GM18867 (cell line): ENCODE data around the gene PCGF1.

Experiments used
- ATAC-seq: cut with Tn5 transposase; IDR thresholded peaks from one replicate; pipeline ENCODE4 v1.9.1; 2021; ENCODE audit warnings: mild to moderate bottlenecking, moderate library complexity; ENCODE audit not compliant: unreplicated experiment

Gene PCGF1

DNA sequence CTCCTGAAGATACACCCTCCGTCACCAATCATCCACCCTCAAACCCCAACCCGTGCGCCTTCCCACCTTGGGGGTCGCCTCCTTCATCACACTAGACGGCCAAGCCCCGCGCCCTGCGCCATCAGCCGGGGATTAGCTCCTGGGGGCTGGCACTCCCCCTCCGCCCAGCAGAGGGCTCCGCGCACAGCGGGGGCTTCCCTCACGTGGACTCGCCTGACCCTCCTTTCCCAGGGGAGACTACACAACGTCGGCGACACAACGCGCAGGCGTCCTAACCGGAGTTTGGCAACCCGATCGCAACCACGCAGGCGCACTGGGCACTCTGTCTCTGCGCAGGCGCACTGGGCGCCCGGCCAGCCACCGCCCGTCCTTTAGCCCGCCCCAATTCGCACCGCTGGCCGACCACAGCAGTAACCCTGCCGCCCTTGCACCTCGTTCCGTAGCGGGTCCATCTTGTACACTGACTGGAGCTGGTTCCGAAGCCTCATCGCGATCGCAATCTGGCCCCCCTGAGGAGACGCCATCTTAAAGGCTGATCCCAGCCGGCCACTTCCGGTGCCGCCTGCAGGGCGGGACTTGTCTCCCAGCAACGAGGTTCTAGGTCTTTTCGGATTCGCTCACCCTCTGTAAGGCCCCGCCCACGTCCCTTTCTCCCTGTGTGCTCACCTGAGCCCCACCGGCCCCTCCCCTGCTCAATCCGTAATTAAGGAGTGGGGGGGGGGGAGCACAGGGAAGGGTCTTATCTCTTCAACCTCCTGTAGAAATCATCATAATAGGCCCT, at the start of gene PCGF1:
TSS of gene PCGF1 (minus strand) at position 551 of the 781 bp plus-strand sequence. CDS start at position 524, 27 bp downstream.
- peak; percentile 89 for ATAC-seq

DNA sequence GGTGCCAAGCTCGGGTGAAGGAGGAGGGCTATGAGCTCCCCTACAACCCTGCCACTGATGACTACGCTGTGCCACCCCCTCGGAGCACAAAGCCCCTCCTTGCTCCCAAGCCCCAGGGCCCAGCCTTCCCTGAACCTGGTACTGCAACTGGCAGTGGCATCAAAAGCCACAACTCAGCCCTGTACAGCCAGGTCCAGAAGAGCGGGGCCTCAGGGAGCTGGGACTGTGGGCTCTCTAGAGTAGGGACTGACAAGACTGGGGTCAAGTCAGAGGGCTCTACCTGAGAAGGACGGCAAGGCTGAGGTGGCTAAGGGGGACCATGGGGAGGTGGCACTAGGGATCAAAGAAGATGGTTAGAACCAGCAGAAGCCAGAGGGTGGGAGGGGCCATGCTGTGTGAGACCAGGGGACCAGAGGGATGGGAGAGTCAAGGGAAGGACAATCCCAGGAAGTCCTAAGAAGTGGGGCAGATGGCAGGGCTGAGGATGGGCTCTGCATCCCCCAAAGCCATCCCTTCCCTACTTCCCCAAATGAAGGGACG, 49.4 kb upstream of the PCGF1 start:
- no peak for ATAC-seq

DNA sequence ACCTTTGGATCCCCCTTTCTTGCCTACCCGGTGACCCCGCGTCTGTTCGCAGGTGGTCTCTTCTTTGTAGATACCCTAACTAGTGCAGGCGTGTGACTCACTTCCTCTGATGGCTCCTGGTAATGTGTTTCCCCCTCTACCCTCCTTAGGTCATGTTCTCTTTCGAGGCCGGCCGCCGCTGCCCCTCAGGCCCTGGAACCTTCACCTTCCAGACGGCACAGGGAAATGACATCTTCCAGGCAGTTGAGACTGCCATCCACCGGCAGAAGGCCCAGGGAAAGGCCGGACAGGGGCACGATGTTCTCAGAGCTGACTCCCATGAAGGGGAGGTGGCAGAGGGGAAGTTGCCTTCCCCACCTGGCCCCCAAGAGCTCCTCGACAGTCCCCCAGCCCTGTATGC, 48.7 kb upstream of the PCGF1 start:
- ATAC-seq, result no peak

GRCh38 chr2:74555610-74556103, 48.2 kb upstream of the PCGF1 start:
- no peak for ATAC-seq

- peak; percentile 46 for ATAC-seq
These were observed 47.5 kb upstream of the PCGF1 start for GRCh38 chr2:74554820-74555531.

GRCh38 chr2:74553892-74554819, 46.7 kb upstream of the PCGF1 start, which contains the start of the genes DOK1 and LOXL3:
DOK1 (plus strand) TSS chr2:74554720; CDS start chr2:74554755, 35 bp downstream.
LOXL3 (minus strand) TSS chr2:74553942; CDS start chr2:74552634, 1,308 bp downstream.
- ATAC-seq, result peak; percentile 57

GRCh38 chr2:74552914-74553811, 45.7 kb upstream of the PCGF1 start:
- ATAC-seq, result no peak

DNA sequence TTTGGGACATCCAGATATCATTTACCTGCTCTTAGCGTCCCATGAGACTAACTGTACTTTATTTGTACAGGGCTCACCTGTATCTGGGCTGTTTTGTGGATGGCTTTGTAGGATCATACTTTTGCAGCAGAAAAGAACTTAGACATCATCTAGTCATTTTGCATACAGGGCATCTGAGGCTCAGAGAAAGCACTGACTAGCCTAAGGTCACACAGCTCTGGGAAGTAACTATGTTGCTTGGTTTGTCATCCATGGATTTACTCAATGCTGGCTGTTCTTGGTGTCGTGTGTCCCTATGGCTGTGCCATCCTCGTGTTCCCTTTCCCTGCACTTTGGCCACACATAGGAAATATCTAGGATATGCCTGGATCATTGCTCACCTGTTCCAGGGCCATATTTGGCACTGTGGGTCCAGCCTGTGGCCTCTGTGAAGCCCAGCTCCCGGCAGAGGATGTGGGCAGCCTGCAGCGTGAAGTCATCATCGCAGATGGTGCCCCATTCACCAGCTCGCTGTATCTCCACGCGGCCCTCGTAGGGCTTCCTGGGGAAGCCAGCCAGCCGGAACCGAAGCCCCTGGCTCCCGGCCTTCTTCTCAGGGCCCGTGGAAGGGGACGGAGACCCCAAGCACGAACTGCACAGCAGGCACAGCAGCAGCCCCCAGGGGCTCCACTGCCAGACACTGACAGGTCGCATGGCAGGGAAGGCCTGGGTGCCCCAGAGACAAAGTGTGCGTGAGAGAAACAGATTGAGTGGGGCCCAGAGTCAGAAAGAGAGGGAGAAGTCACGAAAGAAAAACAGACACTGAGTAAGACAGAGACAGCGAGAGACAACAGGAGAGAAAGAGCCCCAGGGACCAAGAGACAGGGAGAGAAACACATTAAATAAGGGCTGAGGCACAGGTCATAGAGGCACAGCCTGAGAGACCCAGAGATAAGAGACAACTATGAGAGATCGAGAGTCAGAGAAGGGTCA, 44.7 kb upstream of the PCGF1 start:
- no peak for ATAC-seq

DNA sequence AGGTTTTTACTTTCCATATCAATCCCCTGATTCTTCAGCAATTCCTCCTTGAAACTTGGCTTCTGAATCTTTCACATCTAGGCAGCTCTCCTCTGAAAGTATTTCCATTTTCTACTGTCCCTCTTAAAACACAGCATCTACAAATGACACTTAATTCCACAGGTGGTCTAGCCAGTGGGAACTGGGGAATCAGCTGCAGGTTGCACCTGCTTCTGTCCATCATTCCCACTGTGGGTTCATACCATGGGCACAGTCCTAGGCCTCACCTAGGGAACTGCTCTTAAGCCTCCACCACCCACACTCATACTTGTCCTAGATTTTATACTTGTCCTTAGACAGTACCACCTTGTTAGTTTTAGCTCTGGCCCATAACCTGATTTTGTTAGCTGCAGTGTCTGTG, 44.0 kb upstream of the PCGF1 start:
- no peak for ATAC-seq

GRCh38 chr2:74550231-74550630, 42.7 kb upstream of the PCGF1 start:
- no peak for ATAC-seq

- ATAC-seq, result peak; percentile 34
These were observed 41.7 kb upstream of the PCGF1 start for GRCh38 chr2:74548900-74549826.

- no peak for ATAC-seq
These were observed 40.9 kb upstream of the PCGF1 start for GRCh38 chr2:74548285-74548899.

- ATAC-seq, result no peak
These were observed 38.5 kb upstream of the PCGF1 start for GRCh38 chr2:74546004-74546403.

DNA sequence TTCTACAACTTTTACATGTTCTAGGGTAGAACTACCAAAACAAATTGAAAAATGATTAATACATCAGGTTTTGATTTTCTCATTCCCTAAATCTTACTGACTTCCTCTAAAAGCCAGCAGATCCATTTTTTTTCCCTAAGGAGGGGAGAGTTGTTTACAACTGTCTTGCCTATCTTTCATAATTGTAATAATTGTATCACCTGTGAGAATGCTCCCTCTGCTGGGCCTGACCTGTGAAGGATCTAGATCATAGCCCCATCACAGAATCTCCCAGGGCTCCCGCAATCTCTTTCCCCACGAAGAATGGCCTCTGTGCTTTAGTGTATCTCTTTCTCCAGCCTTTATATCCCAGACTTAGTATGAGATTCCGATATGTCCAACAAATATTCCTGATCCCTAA, 37.1 kb upstream of the PCGF1 start:
- ATAC-seq, result no peak

DNA sequence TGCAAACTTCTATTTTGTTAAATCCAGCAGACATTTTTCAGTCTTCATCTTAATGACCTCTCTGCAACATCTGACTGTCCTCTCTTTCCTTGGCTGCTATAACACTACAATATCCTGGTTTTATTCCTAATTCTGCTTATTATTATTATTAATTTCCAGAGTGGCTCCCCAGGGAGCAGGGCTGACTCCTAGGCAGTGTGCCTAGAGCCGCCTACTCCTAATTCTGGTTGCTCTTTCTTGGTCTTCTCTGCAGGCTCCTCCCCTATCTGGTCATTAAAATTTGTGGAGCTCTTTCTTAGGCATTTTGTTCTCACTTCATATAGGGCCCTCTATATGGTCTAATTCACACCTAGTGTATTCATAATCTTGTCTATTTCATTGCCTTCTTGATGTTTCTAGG, 35.5 kb upstream of the PCGF1 start:
- ATAC-seq, result no peak

- ATAC-seq, result no peak
These were observed 32.8 kb upstream of the PCGF1 start for GRCh38 chr2:74540291-74540690.

DNA sequence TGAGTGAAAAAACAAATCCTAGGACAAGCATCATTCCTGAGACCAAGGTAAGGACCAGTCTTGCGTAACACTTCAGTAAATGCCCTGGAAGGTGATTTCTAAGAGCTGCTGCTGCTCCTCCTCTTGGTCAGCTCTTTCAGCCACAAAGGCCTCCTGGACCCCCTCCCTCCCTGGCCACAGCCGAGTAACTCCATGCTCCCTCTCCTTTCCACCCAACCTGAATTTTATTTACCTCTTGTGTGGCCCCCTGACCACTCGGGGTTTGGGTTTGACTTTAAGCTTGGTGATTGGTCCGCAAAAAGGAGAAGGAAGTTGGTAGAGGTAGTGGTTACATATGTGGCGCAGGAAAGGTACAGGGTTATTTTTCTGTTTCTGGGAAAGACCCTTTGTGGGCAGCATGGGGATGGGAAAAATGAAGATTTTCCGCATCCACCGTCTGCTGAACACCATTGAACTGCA, 31.4 kb upstream of the PCGF1 start:
- ATAC-seq, result no peak
